ENCODE data around the gene AKNAD1. TPM values are rescaled to one million over a fixed set of nuclear protein-coding genes. Genes with fewer than 3 reads are reported as not detected.

Gene AKNAD1
- total and polyA plus RNA-seq, 2 of the 13 experiments (the other 11 are each of a cell fraction or from before 2014, with no cell fraction given): not detected

- TF ChIP-seq ZBTB34 (CRISPR knock-in tag; IDR thresholded peaks at IDR 0.05) (no peak), TOE1 (CRISPR knock-in tag; IDR thresholded peaks at IDR 0.05) (no peak), ZNF639 (CRISPR knock-in tag; conservative IDR thresholded peaks at IDR 0.05) (no peak), RAD51 (IDR thresholded peaks at IDR 0.05; ENCODE audit: borderline replicate concordance) (peak; percentile 30; the same call in 1 of the 2 replicates), TCF12 (IDR thresholded peaks at IDR 0.05) (no peak), TCF12 (CRISPR knock-in tag; IDR thresholded peaks at IDR 0.05) (no peak), PBX2 (CRISPR knock-in tag; IDR thresholded peaks at IDR 0.05) (no peak), FOSL2 (CRISPR knock-in tag; IDR thresholded peaks at IDR 0.05) (peak; percentile 75), TOPORS (CRISPR knock-in tag; IDR thresholded peaks at IDR 0.05) (no peak)
These were observed 40.6 kb downstream of the AKNAD1 start (continued) for GRCh38 chr1:108816049-108816893.

- ChIA-PET POLR2A (no interaction called here), CTCF (ENCODE audit: low intra/inter-chr PET ratio, low total read pairs) (no interaction called here)
- H3K27me3 ChIP-seq (ENCODE audit: control insufficient read depth in 1 of 2, insufficient read depth in 2 of 2, low read length in 2 of 2): no peaks in the 10 kb centered on the region
- H3K36me3 ChIP-seq (replicated peaks in 1 of 2; ENCODE audit: control insufficient read depth in 1 of 2, insufficient read depth in 2 of 2, low read length in 2 of 2): no peaks in the 10 kb centered on the region
- H4K20me1 ChIP-seq (ENCODE audit: insufficient read depth, low read length): no peaks in the 10 kb centered on the region; the same call in 1 of the 2 replicates
- no peak for FAIRE-seq
- H3K27ac ChIP-seq (ENCODE audit: extremely low read length, insufficient read depth, low read length): no peak overlapping the region
- H3K79me2 ChIP-seq (ENCODE audit: insufficient read depth, low read length): no peaks in the 10 kb centered on the region
- H2AFZ ChIP-seq (ENCODE audit: low read length): no peak overlapping the region
- no peak overlapping the region for H3K4me3 ChIP-seq (replicated peaks in 1 of 3; ENCODE audit: insufficient read depth in 1 of 3, low read depth in 2 of 3, low read length in 3 of 3)
- BruUV-seq (replicated peaks): no TSS peak
- no peak overlapping the region for H3K4me2 ChIP-seq (ENCODE audit: low read depth, low read length)
- intact Hi-C loops (cut with micrococcal nuclease; ENCODE audit: unreplicated experiment) (no loop called here), in situ Hi-C loops (cut with HindIII; ENCODE audit: extremely low pct_ligation_motif_present, low pct_unique_long_range_greater_than_20kb) (no loop called here)
- H3K9me3 ChIP-seq (ENCODE audit: low read length): no peaks in the 10 kb centered on the region
- TF ChIP-seq ZNF619 (CRISPR knock-in tag; IDR thresholded peaks at IDR 0.05) (no peak), NFKB2 (CRISPR knock-in tag; IDR thresholded peaks at IDR 0.05; ENCODE audit: borderline replicate concordance) (no peak)
- ATAC-seq: no peak
- no peak overlapping the region for H3K9ac ChIP-seq (ENCODE audit: insufficient read depth, low read depth, low read length)
- no peak for DNase-seq (ENCODE audit: low spot score)
- peaks cover 14% of the 10 kb centered on the region for H3K4me1 ChIP-seq (ENCODE audit: insufficient read depth, low read length)
These were observed 41.3 kb downstream of the AKNAD1 start for GRCh38 chr1:108815566-108815965.
